HG02870 (cell line): ENCODE results near the gene TMPRSS3.

Source experiments
- ATAC-seq: cut with Tn5 transposase; IDR thresholded peaks from one replicate; pipeline ENCODE4 v1.9.1; 2021; ENCODE audit warnings: mild to moderate bottlenecking, moderate library complexity; ENCODE audit not compliant: unreplicated experiment

Gene TMPRSS3

GRCh38 chr21:42353623-42354022, 42.2 kb downstream of the TMPRSS3 start:
- no peak for ATAC-seq

GRCh38 chr21:42352441-42353095, 43.3 kb downstream of the TMPRSS3 start:
- ATAC-seq, result no peak

- no peak for ATAC-seq
Measured at GRCh38 chr21:42351626-42352440, 44.0 kb downstream of the TMPRSS3 start.

- ATAC-seq, result no peak
Measured at GRCh38 chr21:42350927-42351426, 44.9 kb downstream of the TMPRSS3 start, which contains the start of gene TFF2. TSS of gene TFF2 (minus strand) at chr21:42350994. CDS start at chr21:42350957, 37 bp downstream.

- no peak for ATAC-seq
Measured at GRCh38 chr21:42350318-42350910, 45.4 kb downstream of the TMPRSS3 start.

GRCh38 chr21:42349420-42350317, 46.2 kb downstream of the TMPRSS3 start:
- ATAC-seq, result no peak

- ATAC-seq, result no peak
Measured at GRCh38 chr21:42348762-42349161, 47.1 kb downstream of the TMPRSS3 start.

- no peak for ATAC-seq
Measured at GRCh38 chr21:42347601-42348327, 48.1 kb downstream of the TMPRSS3 start.

GRCh38 chr21:42346866-42347600, 48.8 kb downstream of the TMPRSS3 start:
- ATAC-seq, result no peak

GRCh38 chr21:42346441-42346840, 49.4 kb downstream of the TMPRSS3 start:
- ATAC-seq, result no peak

- ATAC-seq, result no peak
Measured at GRCh38 chr21:42344631-42345030, 51.2 kb downstream of the TMPRSS3 start.

GRCh38 chr21:42343963-42344510, 51.8 kb downstream of the TMPRSS3 start:
- ATAC-seq, result no peak

- ATAC-seq, result no peak
Measured at GRCh38 chr21:42343556-42343955, 52.3 kb downstream of the TMPRSS3 start.

- no peak for ATAC-seq
Measured at GRCh38 chr21:42343101-42343500, 52.8 kb downstream of the TMPRSS3 start.

- ATAC-seq, result no peak
Measured at GRCh38 chr21:42341776-42342542, 53.9 kb downstream of the TMPRSS3 start.

GRCh38 chr21:42340187-42341050, 55.4 kb downstream of the TMPRSS3 start:
- no peak for ATAC-seq
